ENCODE results near the gene IL1B.

IL1B gene

DNA sequence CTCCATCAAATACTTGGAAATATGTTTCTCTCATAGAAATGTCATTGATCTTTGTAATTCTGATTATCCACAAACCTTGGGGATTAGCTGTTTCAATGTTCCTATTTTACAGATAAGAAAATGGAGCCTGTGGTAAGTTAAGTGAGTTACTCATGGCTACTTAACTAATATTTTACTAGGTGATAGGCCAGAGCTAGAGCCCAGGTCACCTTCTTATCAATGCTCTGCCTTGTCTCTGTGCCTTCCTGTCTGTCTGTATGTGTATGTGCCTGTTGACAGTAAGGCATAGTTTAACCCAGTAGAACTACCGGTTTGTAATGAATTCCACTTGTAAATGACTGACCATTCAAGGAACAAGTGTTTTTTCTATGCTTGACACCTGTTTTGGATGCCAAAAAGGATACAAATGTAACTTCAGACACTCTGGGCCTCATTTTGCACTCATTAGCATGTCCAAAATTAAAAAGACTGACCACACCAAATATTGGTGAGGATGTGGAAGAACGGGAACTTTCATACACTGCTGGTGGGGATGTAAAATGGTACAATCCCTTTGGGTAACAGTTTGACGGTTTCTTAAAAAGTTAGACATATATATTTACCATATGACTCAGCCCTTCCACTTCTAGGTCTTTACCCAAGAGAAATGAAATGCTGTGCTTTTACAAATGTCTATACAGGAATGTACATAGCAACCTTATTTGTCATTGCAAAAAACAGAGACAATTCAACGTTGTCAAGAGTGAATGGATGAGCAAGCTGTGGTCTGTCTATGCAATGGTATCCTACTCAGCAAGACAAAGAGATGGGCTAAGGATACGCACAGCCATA is 32.7 kb downstream of the IL1B start:
- no peak for FAIRE-seq

DNA sequence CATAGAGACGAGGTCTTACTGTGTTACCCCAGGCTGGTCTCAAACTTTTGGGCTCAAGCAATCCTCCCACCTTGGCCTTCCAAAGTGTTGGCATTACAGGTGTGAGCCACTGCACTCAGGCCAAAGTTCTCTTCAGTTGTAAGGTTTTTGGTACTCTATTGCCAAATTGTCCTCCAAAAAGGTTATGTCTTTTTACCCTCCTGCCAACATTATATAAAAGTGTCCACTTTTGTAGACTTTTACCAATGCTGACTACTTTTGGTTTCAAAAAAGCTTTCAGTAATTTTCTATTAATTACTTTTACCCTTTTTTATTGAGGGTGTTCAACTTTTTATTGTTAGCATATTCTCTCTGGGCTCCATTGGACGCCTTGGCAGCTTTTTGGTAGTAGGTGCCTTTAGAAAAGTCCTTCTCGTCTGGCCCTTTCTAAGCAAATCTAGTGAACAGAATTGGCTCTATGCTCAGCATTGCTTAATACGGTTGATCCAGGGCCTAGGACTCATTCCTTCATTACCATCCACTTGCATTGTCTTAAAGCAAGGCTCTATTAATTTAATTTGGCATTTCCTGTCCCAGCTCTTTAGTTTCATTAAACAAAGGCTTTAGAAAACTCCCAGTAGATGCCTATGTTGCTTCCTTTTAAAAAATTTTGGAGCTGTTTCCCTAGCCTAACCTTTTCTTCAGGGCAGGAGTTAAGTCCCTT is 35.5 kb downstream of the IL1B start:
- no peak for FAIRE-seq

DNA sequence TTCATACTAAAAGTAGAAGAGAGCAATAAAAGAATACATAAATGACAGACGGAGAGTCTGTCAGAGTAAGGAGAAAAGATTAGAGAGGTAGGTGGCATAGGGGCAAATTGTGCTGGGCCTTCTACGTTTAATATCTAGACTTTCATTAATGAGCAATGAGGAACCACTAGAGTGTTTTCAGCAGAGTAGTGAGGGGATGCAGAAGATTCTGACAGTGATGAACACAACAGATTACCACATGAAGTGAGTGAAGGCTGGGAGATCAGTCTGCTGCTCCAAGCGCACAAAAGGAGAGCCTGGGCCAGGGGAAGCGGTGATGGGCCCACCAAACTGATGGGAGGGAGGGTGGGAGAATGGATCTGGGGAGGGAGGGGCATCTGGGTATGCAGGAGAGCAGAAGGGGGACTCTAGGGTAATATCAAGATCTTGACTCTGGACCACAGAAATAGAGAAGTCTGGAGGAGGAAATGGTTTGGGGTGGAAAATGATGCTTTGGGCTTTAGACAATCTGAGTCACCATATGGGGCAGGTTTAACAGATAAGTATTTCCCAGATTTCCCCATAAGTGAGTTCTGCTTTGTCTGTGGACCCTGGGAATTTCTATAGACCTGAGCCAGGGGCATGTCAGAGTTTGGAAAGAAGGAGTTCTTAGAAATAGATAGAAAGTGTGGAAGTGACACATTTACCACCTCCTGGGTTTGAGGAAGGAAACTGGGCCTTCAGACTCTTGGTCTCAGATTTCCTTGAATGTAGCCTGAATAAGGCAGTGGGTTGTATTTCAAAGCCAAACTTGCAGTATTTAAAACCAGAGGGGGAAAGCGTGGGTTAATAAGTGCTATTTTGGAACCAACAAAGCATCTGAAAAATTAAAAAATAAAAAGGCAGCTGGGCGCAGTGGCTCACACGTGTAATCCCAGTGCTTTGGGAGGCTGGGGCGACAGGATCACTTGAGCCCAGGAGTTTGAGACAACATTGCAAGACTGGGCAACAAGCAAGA is 37.3 kb downstream of the IL1B start:
- no peak for FAIRE-seq

DNA sequence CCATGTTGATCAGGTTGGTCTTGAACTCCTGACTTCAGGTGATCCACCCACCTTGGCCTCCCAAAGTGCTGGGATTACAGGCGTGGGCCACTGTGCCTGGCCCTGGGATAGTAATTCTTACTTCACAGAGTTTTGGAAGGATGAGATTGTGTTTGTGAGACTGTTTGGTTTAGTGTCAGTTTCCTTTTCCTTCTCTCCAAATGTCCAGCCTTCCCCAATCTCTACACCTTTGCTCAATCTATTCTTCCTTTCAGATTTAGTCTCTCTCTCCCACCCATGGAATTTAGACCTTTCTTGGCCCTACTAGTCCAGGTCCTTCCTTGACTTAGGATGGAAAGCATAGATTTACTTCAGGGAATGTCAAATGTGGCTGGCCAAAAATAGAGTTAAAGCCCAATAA is 40.1 kb downstream of the IL1B start:
- no peak for FAIRE-seq

DNA sequence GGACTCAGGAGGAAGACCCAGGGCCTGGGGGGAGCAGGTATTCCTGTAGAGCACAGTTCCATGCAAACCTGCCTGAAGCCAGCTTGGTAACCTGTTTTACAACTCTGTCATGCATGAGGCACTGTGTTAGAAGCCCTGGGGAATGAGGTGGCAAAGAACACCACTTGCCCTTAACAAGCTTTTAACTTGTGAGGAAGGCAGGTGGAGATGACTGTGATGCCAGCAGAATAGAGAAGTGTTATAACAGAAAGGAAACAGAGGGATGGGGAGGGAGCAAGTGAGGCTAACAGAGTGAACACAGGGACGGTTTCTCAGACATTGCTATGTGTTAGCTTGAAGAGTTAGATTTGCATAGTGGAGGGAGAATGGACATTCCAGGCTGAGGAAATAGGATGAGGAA is 40.8 kb downstream of the IL1B start:
- FAIRE-seq: no peak

DNA sequence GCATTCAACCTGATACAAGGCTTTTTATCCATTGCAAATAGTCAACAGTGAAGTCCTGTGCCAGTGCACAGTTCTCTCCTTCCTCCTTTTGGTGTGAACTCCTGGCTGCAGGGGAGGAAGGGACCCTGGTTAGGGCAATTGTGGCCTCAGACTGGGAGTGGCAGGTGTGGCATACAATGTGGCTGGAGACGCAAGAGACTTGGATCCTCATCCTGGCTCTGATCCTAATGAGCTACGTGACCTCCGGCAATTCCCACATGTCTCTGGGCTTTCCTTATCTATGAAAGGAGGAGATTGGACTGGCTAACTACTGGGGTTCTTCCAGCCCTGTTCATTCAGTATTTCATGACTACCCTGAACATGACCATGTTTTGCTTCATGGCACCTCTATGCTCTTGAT is 41.7 kb downstream of the IL1B start:
- FAIRE-seq: no peak

DNA sequence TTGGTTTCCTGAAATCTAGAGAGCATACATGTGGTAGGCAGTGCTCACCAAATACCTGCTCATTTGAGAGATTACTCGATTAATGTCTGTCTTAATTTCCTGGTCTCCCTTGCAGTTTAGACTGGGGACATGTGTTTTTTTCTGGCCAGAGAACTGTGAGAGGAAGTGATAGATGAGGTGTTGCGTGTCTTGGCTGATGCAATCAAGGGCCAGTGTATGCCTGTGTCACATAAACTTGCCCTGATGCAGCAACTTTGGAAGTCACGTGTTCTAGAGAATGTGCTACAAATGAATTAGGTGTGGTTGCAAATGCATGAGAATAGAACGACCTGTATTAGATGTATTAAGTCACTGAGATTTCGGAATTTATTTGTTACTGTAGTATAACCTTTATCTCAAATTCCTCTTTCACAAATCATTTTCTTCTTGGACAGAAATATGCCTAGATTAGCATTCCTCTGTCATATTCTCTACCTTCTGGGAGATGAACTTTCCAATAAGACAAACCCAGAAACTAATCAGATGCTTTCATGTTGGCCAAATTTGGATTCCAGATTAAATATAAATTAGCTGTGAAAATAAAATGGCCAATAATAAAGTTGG is 42.3 kb downstream of the IL1B start:
- no peak for FAIRE-seq

DNA sequence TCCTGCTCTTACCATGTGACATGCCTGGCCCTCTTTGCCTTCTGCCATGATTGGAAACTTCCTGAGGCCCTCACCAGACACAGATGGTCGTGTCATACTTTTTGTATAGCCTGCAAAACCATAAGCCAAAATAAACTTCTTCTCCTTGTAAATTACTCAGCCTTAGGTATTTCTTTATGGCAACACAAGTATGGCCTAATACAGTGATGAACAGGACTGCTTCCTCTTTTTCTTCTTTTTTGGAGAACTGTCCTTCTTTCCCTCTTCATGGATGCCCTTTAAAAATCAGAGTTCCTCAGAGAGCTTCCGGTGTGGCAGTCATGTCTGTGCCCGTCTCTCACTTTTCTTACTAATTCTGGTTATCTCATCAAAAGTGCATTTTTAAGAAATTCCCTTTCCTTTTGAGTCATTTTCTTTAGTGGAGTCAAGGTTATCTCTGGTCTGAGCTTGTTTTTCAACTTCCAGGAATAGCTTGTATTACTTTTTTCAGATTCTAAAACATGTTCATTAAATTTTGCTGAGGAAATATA is 43.1 kb downstream of the IL1B start:
- no peak for FAIRE-seq

DNA sequence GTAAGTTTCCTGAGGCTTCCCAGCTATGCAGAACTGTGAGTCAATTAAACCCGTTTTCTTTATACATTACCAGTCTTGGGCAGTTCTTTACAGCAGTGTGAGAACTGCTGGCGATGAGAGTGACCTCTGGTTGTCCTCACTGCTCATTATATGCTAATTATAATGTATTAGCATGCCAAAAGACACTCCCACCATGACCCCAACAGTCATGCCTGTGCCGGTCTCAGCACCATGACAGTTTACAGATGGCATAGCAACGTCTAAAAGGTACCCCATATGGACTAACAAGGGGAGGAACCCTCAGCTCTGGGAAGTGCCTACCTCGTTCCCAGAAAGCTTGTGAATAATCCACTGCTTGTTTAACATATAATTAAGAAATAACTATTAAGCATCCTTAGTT is 44.2 kb downstream of the IL1B start:
- no peak for FAIRE-seq

DNA sequence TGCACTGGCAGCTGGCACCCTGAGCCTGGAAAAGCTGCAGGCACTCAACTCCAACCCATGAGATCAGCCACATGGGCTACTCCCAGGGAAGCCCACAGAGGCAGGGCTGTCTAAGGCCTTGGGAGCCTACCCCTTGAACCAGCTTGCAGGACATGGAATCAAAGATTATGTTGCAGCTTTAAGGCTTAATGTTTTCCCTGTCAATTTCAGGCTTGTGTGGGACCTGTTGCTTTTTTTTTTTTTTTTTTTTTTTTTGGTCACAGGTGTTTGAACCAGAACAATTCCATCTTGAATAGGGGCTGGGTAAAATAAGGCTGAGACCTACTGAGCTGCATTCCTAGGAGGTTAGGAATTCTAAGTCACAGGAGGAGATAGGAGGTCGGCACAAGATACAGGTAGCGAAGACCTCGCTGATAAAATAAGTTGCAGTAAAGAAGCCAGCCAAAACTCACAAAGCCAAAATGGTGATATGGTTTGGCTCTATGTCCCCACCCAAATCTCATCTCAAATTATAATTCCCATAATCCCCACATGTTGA is 44.8 kb downstream of the IL1B start:
- FAIRE-seq: no peak

DNA sequence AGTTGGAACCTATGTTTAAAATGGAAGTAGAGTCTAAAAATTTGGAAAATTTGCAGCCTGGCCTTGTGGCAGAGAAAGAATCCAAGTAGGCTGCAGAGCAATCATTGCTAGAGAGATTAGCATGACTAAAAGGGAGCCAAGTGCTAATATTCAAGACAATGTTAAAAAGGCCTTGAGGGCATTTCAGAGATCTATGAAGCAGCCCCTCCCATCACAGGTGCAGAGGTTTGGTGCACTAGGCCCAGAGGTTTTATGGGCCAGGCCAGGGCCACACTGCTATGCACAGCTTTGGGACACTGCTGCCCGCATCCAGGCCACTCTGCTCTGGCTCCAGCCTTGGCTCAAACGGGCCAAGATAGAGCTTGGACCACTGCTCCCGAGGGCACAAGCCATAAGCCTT is 45.6 kb downstream of the IL1B start:
- FAIRE-seq: no peak

DNA sequence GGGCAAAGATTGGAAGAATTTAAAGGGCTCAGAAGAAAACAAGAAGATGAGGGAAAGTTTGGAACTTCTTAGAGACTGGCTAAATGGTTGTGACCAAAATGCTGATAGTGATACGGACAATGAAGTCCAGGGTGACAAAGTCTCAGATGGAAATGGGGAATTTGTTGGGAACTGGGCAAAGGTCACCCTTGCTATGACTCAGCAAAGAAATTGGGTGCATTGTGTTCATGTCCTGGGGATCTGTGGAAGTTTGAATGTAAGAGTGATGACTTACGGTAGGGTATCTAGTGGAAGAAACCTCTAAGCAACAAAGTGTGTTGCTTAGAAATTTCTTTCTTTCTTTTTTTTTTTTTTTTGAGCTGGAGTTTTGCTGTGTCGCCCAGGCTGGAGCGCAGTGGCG is 46.3 kb downstream of the IL1B start:
- FAIRE-seq: no peak

DNA sequence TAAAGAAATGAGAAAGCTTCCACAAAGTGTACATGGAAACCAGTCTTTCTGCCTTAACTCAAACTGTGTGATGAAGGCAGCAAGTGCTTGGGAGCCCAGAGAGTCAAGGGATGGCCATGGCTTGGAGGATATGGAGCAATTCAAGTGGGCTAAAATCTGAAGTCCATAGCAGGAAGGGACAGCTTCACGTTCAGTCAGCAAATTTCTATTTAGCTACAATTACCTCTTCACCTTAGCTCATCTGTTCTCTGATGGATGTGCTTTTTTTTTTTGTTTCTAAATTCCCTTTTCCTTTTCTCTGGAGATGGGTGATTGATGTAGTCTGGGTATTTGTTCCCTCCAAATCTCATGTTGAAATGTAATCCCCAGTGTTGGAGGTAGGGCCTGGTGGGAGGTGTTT is 47.4 kb downstream of the IL1B start:
- no peak for FAIRE-seq

DNA sequence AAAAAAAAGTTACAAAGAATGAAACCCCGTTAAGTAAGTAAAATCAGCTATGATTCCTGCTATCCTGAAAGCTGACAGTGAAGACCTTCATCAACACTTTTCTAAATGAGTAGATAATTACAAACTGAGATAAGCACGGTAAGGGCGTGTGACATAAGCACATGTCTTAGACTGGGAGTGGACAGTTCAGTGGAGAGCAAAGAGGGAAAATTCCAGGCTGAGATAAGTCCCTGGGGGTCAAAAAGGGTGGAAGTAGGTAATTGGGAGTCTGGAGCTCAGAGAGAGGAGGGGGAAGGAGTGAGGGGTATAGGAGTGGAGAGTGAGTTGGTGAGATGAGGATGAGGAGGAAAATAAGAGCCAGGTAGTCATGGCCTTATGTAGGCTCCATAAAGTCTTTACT is 47.9 kb downstream of the IL1B start:
- no peak for FAIRE-seq

DNA sequence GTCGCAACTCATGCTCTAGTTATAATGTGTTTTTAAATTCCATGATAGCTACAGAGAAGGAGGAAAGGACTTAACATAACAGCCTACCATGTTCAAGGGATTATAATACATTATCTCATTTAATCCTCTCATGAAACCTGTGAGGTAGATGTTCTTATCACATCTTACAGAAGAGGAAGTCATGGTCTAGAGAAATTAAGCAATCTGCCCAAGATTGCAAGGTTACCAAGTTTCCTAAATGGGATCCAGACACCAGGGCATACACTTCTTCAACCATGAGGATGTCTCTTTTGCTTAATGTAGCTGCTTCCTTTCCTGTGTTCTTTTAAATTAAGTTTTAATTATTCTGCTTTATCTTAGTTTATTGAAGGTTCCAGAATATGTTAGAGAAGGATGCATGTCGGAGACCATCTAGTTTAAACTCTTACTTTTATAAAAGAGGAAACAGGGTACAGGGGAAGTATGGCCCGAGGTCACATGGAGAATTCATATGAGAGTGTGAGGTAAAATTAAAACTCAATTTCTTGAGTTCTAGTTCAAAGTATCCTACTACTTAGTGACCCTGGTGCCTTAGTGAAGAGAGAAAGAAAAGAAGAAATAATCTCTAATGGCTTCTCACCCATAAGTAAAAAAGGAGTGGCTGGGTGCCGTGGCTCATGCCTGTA is 48.7 kb downstream of the IL1B start:
- FAIRE-seq: no peak

DNA sequence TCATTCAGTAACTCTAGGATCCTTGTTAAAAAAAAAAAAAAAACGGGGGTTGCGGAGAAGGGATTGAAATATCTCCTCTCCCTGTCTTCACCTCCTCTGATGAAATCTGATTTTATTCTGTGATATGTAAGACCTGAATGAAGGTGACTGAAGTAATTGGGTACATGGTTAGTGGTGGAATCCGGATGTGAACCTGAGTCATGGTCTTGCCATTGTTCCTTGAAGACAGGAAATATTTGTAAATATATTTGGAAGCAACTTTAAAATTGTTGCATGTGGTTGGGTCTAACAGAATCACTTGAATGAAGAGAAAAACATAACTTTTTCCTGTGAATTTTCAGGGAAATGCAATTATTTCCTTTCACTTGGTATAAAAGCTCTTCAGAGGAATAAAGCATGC is 49.3 kb downstream of the IL1B start:
- FAIRE-seq: no peak

DNA sequence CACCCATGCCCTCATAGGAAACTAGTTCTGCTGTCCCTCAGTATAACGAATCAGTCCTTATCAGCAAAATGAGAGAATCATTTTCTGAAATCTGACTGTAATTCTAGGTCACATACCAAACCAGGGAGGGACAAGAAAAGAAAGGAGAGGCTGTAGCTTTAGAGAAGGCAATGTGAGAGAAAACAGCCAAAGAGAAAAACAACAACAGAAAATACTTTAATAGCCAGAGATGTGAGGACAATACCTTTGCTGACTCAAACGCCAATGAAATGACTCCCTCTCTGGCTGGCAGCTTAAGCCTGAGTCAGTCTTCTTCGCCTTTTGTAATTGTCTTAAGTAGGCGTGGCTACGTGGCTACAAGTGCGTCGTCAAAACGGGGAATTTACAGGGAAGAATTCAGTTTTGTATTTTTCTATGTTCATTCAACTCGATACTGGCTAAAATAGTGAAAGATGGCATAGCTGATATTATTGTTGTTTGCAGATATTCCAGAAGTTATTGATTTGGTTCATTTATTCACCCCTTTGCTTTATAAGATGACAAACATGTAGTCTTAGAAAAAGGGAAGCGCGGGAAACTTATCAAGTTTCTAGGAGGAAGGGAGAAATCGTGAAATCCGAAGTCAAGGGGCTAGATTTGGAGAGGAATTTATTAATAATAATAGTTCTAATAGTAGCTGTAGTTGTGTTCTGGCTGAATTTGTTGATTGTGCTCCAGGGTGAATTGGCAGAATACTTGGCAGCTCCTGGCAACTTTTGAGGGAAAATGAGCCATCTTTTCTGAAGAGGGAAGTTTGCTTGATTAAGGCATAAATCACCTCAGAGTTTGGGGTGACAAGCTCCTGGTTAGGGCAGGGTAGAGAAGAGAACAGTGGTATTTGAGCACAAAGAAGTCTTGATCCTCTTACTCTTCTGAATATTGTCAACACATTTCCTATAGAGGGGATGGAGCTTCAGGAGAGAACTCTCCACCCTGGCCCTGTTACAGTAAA is 52.1 kb downstream of the IL1B start, which contains the start of gene IL1A:
Gene IL1A, minus strand, starts transcription at position 295 of the 991 bp plus-strand sequence. CDS start 723 bp downstream, outside the sequence.
- no peak for FAIRE-seq

DNA sequence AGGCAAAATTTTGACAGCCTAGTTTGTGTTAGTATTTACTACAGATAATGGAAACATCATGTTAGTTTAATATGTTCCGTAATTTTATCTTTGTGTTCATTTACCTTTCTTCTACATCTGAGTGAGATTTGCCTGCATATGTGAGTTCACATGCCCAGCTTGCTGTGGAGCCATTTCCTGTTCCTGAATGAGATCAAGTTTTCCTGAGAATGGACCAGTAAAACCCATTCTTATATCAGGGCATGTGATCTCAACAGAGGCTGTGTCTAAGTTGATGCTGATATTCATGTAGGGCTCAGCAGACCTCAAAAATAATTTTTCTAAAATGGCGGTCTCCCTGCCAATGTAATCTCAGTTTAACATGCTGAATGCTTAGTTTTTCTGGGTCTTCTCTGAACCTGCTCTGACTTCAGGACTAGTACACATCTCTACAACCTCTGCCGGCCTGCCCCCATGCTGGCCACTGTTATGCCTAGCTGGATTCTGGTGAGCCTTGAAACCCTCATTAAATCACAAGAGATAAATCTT is 53.3 kb downstream of the IL1B start:
- no peak for FAIRE-seq

DNA sequence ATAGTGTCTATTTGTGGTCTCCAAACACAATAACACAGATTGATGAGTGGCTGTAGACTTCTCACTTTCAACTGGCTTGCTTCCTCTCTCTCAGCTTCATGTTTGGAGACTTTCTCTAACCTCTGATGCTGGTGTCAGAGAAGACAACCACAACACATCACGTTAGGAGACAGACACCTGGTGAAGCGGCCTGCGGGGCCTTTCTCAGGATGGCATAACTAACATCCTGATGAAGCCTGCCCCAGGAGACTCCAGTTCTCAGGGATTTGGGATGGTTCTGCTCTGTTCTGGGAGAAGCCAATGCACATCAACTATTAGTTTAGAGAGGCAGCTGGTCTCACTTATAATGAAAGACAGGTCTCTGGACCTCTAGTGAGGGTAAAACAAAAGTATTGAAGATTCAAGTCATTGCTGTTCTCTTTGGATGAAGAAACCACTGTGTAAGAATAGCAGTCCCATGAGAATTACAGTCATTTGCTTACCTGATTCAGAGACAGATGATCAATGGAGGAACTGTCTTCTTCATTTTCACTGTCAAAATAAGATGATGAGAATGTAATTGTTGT is 54.3 kb downstream of the IL1B start:
- no peak for FAIRE-seq

Measured in TTC549 (cell line).